ENCODE measurements around the gene C14orf119.

GRCh38 chr14:23146980-23147379 is 51.7 kb downstream of the C14orf119 start:
- TF ChIP-seq EZH2 (IDR thresholded peaks at IDR 0.05; ENCODE audit: borderline replicate concordance, low read depth, low read length, poor library complexity, severe bottlenecking), result no peak
- TF ChIP-seq, protein P1, sequence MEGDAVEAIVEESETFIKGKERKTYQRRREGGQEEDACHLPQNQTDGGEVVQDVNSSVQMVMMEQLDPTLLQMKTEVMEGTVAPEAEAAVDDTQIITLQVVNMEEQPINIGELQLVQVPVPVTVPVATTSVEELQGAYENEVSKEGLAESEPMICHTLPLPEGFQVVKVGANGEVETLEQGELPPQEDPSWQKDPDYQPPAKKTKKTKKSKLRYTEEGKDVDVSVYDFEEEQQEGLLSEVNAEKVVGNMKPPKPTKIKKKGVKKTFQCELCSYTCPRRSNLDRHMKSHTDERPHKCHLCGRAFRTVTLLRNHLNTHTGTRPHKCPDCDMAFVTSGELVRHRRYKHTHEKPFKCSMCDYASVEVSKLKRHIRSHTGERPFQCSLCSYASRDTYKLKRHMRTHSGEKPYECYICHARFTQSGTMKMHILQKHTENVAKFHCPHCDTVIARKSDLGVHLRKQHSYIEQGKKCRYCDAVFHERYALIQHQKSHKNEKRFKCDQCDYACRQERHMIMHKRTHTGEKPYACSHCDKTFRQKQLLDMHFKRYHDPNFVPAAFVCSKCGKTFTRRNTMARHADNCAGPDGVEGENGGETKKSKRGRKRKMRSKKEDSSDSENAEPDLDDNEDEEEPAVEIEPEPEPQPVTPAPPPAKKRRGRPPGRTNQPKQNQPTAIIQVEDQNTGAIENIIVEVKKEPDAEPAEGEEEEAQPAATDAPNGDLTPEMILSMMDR (conservative IDR thresholded peaks at IDR 0.05; ENCODE audit: low read depth, low read length), result no peak

Measured in A673 (cell line).